GM23338 (cell line): ENCODE data around the gene WNK1. TPM values are rescaled to one million over a fixed set of nuclear protein-coding genes. Genes with fewer than 3 reads are reported as not detected.

Experiments used
- ATAC-seq: fragments of 200-7000 bp; cut with Tn5 transposase; 3 replicates; pipeline ENCODE4 v1.9.1; 2020
- DNase-seq: peaks from one replicate; pipeline ENCODE4 v3.0.0-alpha.2; 2015; ENCODE audit warnings: low spot score
- H2AFZ ChIP-seq: fragments of 200-600 bp; sonication (generic); 2 replicates; pipeline ENCODE4 v1.8.0; 2016; ENCODE audit warnings: antibody characterized with exemption, mild to moderate bottlenecking, moderate library complexity
- H3F3A ChIP-seq: fragments of 200-600 bp; sonication (generic); replicated peaks from 2 replicates; pipeline ENCODE4 v1.8.0; 2017; ENCODE audit warnings: antibody characterized with exemption, mixed run types, low read depth
- H3K27ac ChIP-seq: fragments of 200-600 bp; sonication (generic); 2 replicates; pipeline ENCODE4 v1.6.1; 2016; ENCODE audit warnings: low read depth
- H3K27me3 ChIP-seq: fragments of 200-600 bp; sonication (generic); 2 replicates; pipeline ENCODE4 v1.8.0; 2016; ENCODE audit warnings: mild to moderate bottlenecking, mixed run types, moderate library complexity; ENCODE audit not compliant: insufficient read depth
- H3K36me3 ChIP-seq: fragments of 200-600 bp; sonication (generic); 2 replicates; pipeline ENCODE4 v1.8.0; 2016; ENCODE audit warnings: mild to moderate bottlenecking; ENCODE audit not compliant: insufficient read depth
- H3K4me1 ChIP-seq: fragments of 200-600 bp; sonication (generic); 2 replicates; pipeline ENCODE4 v1.8.0; 2016; ENCODE audit warnings: mild to moderate bottlenecking, moderate library complexity; ENCODE audit not compliant: insufficient read depth
- H3K4me2 ChIP-seq: fragments of 200-600 bp; sonication (generic); 2 replicates; pipeline ENCODE4 v1.7.1; 2017; ENCODE audit warnings: mixed run types
- H3K4me3 ChIP-seq: fragments of 200-600 bp; sonication (generic); 2 replicates; pipeline ENCODE4 v1.6.1; 2016; ENCODE audit warnings: mixed run types
- H3K79me2 ChIP-seq: fragments of 200-600 bp; sonication (generic); replicated peaks from 2 replicates; pipeline ENCODE4 v1.8.0; 2017; ENCODE audit warnings: mild to moderate bottlenecking; ENCODE audit not compliant: insufficient read depth
- H3K9me2 ChIP-seq: fragments of 200-600 bp; sonication (generic); 2 replicates; pipeline ENCODE4 v1.8.0; 2017; ENCODE audit not compliant: insufficient read depth
- H4K20me1 ChIP-seq: fragments of 200-600 bp; sonication (generic); replicated peaks from 2 replicates; pipeline ENCODE4 v1.8.0; 2017; ENCODE audit warnings: mild to moderate bottlenecking; ENCODE audit not compliant: insufficient read depth
- H3K27ac Mint-ChIP-seq: 2 replicates; pipeline ENCODE4 v1.8.0; 2020; ENCODE audit warnings: inconsistent platforms, mild to moderate bottlenecking, moderate library complexity, mixed read lengths
- H3K27me3 Mint-ChIP-seq: 3 replicates; pipeline ENCODE4 v1.8.0; 2022; ENCODE audit warnings: low read depth, mild to moderate bottlenecking, moderate library complexity, mixed read lengths, inconsistent platforms; ENCODE audit not compliant: insufficient read depth, poor library complexity
- H3K36me3 Mint-ChIP-seq: 3 replicates; pipeline ENCODE4 v1.8.0; 2021; ENCODE audit warnings: low read depth, mild to moderate bottlenecking, inconsistent platforms, moderate library complexity, mixed read lengths
- H3K4me1 Mint-ChIP-seq: 3 replicates; pipeline ENCODE4 v1.8.0; 2020; ENCODE audit warnings: mild to moderate bottlenecking, inconsistent platforms, mixed read lengths
- H3K4me3 Mint-ChIP-seq: 3 replicates; pipeline ENCODE4 v1.8.0; 2021; ENCODE audit warnings: moderate library complexity, mild to moderate bottlenecking, inconsistent platforms, mixed read lengths
- H3K9me3 Mint-ChIP-seq: 3 replicates; pipeline ENCODE4 v1.8.0; 2020; ENCODE audit warnings: moderate library complexity, mild to moderate bottlenecking, inconsistent platforms, mixed read lengths
- CREB1 ChIP-seq: fragments of 250-450 bp; sonication (Bioruptor Pico); IDR thresholded peaks from 2 replicates; pipeline ENCODE4 v1.5.0; 2020; ENCODE audit warnings: low read depth, mild to moderate bottlenecking, moderate library complexity
- EZH2phosphoT487 ChIP-seq: fragments of 200-600 bp; sonication (generic); IDR thresholded peaks from one replicate; pipeline ENCODE4 v1.8.1; 2018; ENCODE audit warnings: antibody characterized with exemption; ENCODE audit not compliant: unreplicated experiment
- JUNB ChIP-seq: IDR thresholded peaks from one replicate; pipeline ENCODE4 v1.6.1; 2016; ENCODE audit warnings: antibody characterized with exemption; ENCODE audit not compliant: unreplicated experiment
- NANOG ChIP-seq: IDR thresholded peaks from 2 replicates; pipeline ENCODE4 v1.6.1; 2016; ENCODE audit warnings: antibody characterized with exemption, borderline replicate concordance
- POLR2AphosphoS5 ChIP-seq: IDR thresholded peaks from 2 replicates; pipeline ENCODE4 v1.6.1; 2016; ENCODE audit warnings: antibody characterized with exemption, low read depth
- STAT1 ChIP-seq: IDR thresholded peaks from one replicate; pipeline ENCODE4 v1.6.1; 2016; ENCODE audit warnings: antibody characterized with exemption; ENCODE audit not compliant: unreplicated experiment
- ZNF114 ChIP-seq: fragments of 250-450 bp; sonication (Bioruptor Pico); IDR thresholded peaks from 2 replicates; pipeline ENCODE4 v1.5.0; 2020; ENCODE audit warnings: mild to moderate bottlenecking, moderate library complexity
- ZNF331 ChIP-seq: fragments of 250-450 bp; sonication (Bioruptor Pico); IDR thresholded peaks from 2 replicates; pipeline ENCODE4 v1.5.0; 2020; ENCODE audit warnings: low read depth, mild to moderate bottlenecking, moderate library complexity
- polyA plus RNA-seq: library from polyadenylated mRNA; unstranded; fragments of >200 nt; fragmentation: Nextera tagmentation; extraction: Ambion mirVana; gene quantifications from 2 replicates; pipeline ENCODE4 v1.2.1, GENCODE V29; 2016
- total RNA-seq: library from RNA; depleted of rRNA; stranded (reverse); fragments of >200 nt; shearing (Covaris generic); gene quantifications from 2 replicates; pipeline ENCODE4 v1.2.3, GENCODE V29; 2014
- TF ChIP-seq, protein P1 (sequence below): IDR thresholded peaks from one replicate; pipeline ENCODE4 v1.6.1; 2018; ENCODE audit warnings: antibody characterized with exemption; ENCODE audit not compliant: unreplicated experiment
- TF ChIP-seq, protein P2 (sequence below): fragments of 250-450 bp; sonication (Bioruptor Pico); IDR thresholded peaks from 2 replicates; pipeline ENCODE4 v1.5.0; 2020; ENCODE audit warnings: mild to moderate bottlenecking, moderate library complexity
- TF ChIP-seq, protein P3 (sequence below): IDR thresholded peaks from 2 replicates; pipeline ENCODE4 v1.6.1; 2016; ENCODE audit warnings: antibody characterized with exemption

The WNK1 gene
- total and polyA plus RNA-seq, 2 experiments from 2014 or later = 86.8 to 114 TPM

DNA sequence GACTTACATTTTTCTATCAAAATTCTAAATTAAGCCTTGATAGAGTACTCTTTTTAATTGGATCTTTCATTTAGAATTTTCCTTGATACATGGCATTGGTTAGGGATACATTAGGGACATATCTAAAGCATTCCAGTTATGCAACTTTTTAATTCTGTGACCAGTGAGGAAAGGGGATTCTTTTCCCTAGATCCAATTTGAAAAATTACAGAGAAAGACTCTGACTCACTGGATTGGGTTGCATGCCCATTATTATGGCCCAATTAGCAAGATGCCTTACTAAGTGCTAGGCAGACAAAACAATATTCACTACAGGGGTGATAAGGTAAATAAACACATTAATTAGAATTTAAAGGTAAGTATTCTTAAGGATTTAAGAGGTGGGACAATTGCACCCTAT is 202.4 kb downstream of the WNK1 start (continued):
- TF ChIP-seq, protein P1, sequence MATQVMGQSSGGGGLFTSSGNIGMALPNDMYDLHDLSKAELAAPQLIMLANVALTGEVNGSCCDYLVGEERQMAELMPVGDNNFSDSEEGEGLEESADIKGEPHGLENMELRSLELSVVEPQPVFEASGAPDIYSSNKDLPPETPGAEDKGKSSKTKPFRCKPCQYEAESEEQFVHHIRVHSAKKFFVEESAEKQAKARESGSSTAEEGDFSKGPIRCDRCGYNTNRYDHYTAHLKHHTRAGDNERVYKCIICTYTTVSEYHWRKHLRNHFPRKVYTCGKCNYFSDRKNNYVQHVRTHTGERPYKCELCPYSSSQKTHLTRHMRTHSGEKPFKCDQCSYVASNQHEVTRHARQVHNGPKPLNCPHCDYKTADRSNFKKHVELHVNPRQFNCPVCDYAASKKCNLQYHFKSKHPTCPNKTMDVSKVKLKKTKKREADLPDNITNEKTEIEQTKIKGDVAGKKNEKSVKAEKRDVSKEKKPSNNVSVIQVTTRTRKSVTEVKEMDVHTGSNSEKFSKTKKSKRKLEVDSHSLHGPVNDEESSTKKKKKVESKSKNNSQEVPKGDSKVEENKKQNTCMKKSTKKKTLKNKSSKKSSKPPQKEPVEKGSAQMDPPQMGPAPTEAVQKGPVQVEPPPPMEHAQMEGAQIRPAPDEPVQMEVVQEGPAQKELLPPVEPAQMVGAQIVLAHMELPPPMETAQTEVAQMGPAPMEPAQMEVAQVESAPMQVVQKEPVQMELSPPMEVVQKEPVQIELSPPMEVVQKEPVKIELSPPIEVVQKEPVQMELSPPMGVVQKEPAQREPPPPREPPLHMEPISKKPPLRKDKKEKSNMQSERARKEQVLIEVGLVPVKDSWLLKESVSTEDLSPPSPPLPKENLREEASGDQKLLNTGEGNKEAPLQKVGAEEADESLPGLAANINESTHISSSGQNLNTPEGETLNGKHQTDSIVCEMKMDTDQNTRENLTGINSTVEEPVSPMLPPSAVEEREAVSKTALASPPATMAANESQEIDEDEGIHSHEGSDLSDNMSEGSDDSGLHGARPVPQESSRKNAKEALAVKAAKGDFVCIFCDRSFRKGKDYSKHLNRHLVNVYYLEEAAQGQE = no peak
- TF ChIP-seq ZNF331 (CRISPR knock-in tag) (no peak), JUNB (no peak), ZNF114 (CRISPR knock-in tag) (no peak)

DNA sequence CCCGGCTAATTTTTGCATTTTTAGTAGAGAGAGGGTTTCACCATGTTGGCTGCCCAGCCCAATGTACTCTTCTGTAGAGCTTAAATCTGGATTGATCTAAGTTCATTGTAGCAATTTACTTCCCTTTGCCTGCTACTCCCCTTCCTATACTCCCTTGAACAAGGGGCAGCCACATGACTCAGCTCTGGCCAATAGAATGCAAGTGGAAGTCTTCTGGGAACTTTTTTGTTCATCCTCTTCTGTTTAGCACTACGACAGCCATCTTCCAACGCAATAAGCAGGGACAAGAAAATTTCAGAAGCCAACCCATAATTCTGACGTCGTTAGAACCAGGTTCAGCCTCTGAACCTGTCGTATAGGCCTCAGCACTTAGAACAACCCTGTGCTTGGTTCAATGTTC is 203.6 kb downstream of the WNK1 start:
- H3K4me3 Mint-ChIP-seq = no peak overlapping the region
- Histone ChIP-seq H4K20me1 (no peaks in the 10 kb centered on the region), H3K4me2 (no peak overlapping the region), H3K4me3 (no peak overlapping the region), H3K4me1 (no peaks in the 10 kb centered on the region), H3K27ac (no peak overlapping the region), H3K27me3 (no peaks in the 10 kb centered on the region), H3K79me2 (no peaks in the 10 kb centered on the region), H2AFZ (peak overlapping the region; percentile 52; the same call in 1 of the 2 replicates), H3K9me2 (no peaks in the 10 kb centered on the region), H3K36me3 (no peaks in the 10 kb centered on the region), H3F3A (no peaks in the 10 kb centered on the region)
- DNase-seq (no peak), ATAC-seq (no peak)
- H3K36me3 Mint-ChIP-seq = no peaks in the 10 kb centered on the region
- H3K27me3 Mint-ChIP-seq = peaks cover 5% of the 10 kb centered on the region
- H3K9me3 Mint-ChIP-seq = no peaks in the 10 kb centered on the region
- no peak overlapping the region for H3K27ac Mint-ChIP-seq
- no peaks in the 10 kb centered on the region; the same call in 2 of the 3 replicates for H3K4me1 Mint-ChIP-seq
- TF ChIP-seq, protein P2, sequence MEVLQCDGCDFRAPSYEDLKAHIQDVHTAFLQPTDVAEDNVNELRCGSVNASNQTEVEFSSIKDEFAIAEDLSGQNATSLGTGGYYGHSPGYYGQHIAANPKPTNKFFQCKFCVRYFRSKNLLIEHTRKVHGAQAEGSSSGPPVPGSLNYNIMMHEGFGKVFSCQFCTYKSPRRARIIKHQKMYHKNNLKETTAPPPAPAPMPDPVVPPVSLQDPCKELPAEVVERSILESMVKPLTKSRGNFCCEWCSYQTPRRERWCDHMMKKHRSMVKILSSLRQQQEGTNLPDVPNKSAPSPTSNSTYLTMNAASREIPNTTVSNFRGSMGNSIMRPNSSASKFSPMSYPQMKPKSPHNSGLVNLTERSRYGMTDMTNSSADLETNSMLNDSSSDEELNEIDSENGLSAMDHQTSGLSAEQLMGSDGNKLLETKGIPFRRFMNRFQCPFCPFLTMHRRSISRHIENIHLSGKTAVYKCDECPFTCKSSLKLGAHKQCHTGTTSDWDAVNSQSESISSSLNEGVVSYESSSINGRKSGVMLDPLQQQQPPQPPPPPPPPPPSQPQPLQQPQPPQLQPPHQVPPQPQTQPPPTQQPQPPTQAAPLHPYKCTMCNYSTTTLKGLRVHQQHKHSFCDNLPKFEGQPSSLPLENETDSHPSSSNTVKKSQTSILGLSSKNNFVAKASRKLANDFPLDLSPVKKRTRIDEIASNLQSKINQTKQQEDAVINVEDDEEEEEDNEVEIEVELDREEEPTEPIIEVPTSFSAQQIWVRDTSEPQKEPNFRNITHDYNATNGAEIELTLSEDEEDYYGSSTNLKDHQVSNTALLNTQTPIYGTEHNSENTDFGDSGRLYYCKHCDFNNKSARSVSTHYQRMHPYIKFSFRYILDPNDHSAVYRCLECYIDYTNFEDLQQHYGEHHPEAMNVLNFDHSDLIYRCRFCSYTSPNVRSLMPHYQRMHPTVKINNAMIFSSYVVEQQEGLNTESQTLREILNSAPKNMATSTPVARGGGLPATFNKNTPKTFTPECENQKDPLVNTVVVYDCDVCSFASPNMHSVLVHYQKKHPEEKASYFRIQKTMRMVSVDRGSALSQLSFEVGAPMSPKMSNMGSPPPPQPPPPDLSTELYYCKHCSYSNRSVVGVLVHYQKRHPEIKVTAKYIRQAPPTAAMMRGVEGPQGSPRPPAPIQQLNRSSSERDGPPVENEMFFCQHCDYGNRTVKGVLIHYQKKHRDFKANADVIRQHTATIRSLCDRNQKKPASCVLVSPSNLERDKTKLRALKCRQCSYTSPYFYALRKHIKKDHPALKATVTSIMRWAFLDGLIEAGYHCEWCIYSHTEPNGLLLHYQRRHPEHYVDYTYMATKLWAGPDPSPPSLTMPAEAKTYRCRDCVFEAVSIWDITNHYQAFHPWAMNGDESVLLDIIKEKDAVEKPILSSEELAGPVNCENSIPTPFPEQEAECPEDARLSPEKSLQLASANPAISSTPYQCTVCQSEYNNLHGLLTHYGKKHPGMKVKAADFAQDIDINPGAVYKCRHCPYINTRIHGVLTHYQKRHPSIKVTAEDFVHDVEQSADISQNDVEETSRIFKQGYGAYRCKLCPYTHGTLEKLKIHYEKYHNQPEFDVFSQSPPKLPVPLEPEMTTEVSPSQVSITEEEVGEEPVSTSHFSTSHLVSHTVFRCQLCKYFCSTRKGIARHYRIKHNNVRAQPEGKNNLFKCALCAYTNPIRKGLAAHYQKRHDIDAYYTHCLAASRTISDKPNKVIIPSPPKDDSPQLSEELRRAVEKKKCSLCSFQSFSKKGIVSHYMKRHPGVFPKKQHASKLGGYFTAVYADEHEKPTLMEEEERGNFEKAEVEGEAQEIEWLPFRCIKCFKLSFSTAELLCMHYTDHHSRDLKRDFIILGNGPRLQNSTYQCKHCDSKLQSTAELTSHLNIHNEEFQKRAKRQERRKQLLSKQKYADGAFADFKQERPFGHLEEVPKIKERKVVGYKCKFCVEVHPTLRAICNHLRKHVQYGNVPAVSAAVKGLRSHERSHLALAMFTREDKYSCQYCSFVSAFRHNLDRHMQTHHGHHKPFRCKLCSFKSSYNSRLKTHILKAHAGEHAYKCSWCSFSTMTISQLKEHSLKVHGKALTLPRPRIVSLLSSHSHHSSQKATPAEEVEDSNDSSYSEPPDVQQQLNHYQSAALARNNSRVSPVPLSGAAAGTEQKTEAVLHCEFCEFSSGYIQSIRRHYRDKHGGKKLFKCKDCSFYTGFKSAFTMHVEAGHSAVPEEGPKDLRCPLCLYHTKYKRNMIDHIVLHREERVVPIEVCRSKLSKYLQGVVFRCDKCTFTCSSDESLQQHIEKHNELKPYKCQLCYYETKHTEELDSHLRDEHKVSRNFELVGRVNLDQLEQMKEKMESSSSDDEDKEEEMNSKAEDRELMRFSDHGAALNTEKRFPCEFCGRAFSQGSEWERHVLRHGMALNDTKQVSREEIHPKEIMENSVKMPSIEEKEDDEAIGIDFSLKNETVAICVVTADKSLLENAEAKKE (CRISPR knock-in tag) = no peak
- TF ChIP-seq NANOG (no peak), POLR2AphosphoS5 (no peak), JUNB (no peak), CREB1 (CRISPR knock-in tag) (no peak), ZNF114 (CRISPR knock-in tag) (no peak), STAT1 (no peak), ZNF331 (CRISPR knock-in tag) (no peak), EZH2phosphoT487 (no peak)
- TF ChIP-seq, protein P1 = no peak
- TF ChIP-seq, protein P3, sequence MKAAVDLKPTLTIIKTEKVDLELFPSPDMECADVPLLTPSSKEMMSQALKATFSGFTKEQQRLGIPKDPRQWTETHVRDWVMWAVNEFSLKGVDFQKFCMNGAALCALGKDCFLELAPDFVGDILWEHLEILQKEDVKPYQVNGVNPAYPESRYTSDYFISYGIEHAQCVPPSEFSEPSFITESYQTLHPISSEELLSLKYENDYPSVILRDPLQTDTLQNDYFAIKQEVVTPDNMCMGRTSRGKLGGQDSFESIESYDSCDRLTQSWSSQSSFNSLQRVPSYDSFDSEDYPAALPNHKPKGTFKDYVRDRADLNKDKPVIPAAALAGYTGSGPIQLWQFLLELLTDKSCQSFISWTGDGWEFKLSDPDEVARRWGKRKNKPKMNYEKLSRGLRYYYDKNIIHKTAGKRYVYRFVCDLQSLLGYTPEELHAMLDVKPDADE = no peak
